Activated CD4-positive, alpha-beta T cell treated with anti-CD3 and anti-CD28 coated beads, Interleukin-2, amount 50 U/mL, for 1 hour (primary cell): ENCODE results near the gene FKBP8.
A peak's percentile ranks its signal among the peaks of the same experiment; 100 is the strongest.

ENCODE experiments used
- DNase-seq: peaks from one replicate; pipeline ENCODE4 v3.0.0-alpha.2; 2020

FKBP8 gene

GRCh38 chr19:18501351-18501750, 42.0 kb downstream of the FKBP8 start:
- DNase-seq = no peak

DNA sequence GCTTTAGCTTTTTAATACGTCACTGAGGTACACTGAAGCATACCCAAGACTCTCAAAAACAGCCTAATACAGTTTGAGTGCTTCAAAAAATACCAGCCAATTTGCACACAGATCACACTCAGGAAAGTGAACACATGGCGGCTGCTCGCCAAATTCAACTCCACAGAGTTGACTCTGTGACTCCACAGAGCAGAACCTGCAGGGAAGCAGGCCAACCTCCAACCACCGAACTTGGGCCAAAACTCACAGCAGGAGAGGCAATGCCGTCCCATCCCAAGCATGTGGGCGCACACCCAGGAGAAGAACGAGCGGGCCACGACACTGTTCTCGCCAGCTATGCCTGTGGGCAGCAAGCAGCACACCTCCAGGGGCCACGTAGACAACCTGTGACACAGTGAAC, 42.6 kb downstream of the FKBP8 start:
- DNase-seq = no peak

DNA sequence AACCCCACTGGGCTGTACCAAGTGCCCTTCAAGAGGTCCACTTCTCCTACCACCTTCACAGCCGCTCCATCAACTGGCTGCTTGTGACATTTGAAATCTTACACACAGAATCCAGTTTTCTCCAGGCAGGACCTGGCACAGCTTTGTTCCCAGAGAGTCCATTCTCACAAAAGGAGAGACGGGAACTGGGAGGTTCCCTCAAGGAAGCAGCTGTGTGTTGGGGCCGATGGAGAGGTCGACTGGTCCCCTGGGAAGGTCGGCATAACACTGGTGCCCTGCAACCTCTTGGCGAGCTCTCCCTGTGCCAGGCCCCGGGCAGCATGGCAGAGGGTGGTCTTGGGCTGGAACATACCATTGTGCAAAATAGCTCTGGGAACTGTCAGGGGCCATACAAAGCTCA, 43.0 kb downstream of the FKBP8 start:
- DNase-seq = no peak

GRCh38 chr19:18499055-18499775, 44.2 kb downstream of the FKBP8 start:
- no peak for DNase-seq

GRCh38 chr19:18496980-18497256, 46.5 kb downstream of the FKBP8 start:
- no peak for DNase-seq

DNA sequence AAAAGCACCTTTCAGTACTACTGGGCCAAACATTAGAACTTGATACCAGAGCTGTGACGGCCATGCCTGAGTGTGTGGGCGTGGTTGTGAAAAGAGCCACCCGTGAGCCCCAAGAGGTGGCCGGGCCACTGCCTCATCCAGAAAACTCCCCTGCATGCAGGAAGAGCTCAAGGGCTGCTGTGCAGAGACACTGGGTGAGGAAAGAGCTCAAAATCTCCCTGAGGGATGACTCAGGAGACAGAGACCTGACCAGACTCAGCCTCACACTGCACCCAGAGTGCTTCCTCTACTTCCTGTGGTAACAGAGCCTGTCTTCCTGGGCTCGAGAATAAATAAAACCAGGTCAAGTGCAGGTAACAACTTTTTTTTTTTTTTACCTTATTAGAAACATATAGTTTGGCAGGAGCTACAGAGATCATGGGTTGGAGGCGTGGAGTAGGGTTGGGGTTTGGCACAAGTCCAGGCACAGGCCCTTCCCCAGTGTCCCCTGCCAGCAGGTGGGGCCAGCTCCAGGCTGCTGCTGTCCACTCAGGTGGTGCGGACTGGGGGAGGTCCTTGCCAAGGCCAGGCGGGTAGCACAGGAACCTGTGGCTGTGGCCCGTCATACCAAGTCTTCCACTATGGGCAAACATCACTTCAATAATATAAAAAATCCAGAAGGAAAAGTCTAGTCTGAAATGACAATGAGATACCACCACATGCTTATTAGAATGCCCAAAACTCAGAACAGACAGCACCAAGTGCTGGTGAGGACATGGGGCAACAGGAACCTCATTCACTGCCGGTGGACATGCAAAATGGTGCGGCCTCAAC, 47.0 kb downstream of the FKBP8 start:
- peak; percentile 60 for DNase-seq

DNA sequence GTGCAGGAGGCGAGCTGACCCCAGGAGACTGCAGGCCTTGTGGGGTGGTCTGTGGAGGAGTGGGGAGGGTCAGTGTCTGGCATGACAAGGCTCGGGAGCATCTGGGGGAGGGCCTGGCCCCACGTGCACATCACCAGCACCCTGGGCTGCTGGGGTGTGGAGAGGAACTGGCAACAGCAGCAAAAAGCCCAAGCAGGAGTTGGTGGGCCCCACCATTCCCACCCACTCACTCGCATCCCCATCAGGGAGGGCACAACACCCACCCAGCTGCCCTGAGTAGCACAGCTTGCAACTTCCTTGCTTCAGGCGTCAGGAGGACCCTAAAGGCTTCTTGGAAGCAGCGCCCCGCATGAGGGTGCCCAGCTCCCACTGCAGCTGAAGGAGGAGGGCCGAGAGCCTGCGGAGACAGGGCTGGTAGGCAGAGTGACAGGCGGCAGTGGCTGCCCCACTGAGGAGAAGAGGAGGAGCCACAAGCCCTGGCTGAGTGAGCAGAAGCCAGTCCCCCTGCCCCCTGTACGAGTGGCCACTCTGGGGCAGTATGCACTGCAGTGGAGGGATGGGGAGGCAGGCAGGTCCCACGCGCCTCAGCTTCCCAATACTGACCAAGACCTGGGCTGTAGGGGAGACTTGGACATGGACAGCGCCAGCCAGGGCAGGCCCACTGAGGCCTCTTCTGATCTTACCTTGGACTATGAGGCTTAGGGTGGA, 48.0 kb downstream of the FKBP8 start:
- DNase-seq = no peak

DNA sequence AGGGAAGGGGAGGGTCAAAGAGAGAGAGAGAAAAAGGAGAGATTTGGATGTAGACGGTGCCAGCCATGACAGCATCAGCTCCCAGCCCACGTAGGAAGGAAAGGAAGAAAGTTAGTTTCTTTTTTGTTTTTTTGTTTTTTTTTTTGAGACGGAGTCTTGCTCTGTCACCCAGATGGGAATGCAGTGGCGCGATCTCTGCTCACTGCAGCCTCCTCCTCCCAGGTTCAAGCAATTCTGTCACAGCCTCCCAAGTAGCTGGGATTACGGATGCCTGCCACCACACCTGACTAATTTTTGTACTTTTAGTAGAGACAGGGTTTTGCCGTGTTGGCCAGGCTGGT, 49.1 kb downstream of the FKBP8 start:
- DNase-seq = no peak

DNA sequence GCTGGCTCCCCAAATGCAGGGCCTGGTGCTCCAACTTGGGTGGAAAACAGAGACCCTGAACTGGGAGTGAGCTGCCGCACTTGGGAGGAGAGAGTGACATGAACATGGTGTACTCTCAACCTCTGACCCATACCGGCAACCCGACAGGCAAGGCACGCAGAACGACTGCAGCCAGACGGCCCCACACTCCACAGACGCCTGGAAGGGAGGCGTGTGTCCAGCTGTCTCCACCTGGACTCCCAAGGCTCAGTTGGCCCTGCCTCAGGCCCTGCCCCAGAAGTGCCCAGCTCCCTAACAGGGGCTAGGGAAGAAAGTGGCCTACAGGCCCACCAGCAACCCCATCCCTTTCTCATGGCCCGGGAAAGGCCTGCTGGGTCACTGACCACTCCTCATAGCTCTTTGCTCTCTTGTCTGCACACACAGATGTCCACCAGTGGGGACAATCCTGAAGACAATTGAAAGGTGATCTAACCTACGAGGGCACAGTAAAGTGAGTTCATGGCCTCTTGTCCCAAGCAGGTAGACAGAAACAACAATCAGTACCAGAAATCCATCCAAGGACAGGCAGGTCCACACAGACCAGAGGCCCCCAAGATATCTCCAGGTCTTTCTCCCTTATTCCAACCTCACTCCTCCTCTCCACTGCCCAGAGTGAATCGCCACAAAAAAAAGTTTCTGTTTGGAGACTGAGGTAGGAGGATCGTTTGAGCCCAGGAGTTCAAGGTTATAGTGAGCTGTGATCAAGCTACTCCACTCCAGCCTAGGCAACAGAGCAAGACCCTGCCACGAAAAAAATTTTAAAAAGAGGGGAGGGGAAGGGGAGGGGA, 49.7 kb downstream of the FKBP8 start:
- DNase-seq = no peak

GRCh38 chr19:18491995-18492953, 51.1 kb downstream of the FKBP8 start:
- DNase-seq = no peak

DNA sequence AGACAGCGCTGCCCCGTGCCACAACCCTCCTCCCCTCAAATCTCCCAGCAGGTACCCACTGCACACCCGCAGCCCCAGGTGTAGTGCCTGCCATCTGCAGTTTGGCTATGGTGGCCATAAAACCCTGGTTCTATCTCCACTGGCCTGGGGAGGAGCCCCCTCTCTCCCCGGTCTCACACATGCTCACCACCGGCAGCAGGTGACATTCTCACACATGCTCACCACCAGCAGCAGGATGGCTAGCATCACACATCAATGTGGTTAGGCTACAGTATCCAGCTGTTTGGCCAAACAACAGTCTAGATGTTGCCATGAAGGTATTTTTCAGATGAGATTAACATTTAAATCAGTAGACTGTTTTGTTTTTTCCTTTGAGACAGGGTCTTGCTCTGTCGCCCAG, 52.6 kb downstream of the FKBP8 start:
- DNase-seq = no peak

DNA sequence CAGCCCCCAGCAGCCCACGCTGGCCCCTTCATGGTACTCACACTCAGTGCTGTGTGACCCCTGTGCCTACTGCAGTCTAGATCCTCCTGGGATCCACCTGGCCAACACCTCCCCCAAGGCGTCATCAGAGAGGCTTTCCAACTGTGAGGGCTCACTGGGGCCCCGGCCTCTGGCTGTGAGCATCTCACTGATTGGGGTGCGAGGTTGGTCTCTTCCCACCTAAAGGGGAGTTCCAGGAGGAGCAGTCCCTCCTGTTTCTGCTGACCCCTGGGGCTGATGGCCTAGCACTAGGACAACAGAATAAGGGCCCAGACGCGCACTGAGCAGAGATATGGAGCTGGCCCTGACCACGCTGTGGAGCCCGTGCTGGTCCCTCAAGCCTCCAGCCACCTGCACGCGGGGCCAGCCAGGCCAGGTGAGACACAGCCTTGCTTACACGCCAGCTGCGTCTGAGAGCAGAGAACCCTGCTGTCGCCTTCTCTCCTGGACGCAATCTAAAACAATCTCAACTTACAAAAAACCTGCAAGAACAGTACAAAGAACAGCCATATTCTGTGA, 53.7 kb downstream of the FKBP8 start:
- DNase-seq = no peak

GRCh38 chr19:18488838-18489626, 54.3 kb downstream of the FKBP8 start:
- no peak for DNase-seq

DNA sequence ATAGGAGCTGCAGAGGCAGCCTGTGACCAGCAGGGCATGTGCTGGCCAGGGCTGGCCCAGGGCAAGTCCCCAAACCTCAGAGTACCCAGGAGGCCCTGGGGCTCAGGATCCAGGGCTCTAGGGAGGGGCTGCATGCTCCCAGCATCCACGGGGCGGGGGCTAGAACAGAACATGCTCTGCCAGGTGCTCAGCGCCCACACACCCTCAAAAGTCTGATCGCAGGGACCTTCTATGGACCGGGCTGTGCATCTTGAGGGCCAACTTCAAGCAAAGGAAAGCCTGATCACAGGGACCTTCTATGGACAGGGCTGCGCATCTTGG, 55.0 kb downstream of the FKBP8 start:
- no peak for DNase-seq

DNA sequence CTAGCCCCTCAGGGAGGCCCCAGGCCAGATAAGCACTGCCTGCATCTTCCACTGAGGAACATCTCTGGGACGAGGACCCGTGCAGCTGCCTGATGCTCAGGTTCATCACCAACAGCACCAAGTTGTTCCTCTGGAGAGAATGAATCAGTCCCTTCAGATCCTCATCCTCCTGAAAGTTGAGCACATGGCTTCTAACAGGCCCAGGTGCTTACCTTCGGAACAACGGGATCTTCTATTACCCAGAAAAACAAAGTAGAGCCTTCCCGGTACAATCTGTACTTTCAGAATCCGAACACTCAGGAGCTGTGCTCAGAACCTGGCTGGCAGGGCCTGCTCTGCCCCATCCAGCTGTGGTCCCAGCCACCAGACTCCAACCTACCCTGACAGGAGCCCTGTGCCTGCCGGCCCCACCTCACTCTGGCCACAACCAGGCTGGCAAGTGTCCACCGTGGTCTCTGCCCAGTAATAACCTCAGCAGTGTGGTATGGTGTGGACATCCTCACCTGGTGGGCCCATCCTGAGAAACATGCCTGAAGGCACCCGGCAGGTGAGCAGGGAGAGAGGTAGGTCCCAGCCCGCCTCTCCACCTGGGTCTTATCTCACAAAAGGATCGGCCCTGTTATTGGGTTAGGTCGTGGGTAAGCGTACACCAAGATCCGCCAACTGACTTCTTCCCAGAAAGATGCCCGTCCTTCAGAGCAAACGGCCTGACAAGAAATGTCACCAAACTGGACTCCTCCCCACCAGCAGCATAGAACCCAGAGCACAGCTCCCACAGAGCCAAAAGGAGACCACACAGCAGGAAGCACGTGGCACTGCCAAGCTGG, 55.6 kb downstream of the FKBP8 start:
- no peak for DNase-seq

DNA sequence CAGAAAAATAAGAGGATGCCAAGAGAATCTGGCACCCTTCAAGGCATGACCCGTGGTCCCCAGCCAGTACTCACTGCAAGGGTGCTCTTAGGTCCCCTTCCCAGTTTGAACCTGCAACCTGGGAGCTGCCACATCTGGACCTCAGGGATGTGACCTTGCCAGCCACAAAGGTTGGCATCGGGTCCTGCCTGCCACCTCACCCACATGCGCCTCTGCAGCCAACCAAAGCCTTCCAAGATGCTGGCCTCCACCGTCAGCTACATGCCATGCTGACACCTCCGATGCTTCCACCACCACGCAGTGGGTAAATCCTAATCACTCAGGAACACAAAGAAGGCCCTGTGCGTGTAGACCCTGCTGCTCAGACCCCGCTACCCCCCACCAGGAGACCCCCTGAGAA, 56.6 kb downstream of the FKBP8 start:
- no peak for DNase-seq

DNA sequence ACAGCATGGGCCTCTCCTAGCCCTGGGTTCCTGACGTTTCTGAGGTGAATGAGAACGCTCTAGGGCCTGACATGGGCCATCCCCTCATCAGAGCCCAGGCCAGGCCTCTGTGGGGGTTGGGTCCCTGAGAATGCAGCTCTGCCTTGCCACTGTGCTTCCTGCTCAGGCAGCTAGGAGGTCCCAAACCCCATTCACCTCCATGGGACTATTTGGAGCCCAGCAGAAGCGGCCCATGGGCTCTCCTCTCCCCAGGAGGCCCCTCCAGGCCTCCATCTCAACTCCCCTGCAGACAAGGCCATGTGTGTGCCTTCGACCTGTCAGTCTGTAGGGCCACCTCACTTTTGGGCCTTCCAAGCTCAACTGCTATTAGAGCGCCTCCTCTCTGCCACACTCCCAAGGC, 58.4 kb downstream of the FKBP8 start:
- no peak for DNase-seq

DNA sequence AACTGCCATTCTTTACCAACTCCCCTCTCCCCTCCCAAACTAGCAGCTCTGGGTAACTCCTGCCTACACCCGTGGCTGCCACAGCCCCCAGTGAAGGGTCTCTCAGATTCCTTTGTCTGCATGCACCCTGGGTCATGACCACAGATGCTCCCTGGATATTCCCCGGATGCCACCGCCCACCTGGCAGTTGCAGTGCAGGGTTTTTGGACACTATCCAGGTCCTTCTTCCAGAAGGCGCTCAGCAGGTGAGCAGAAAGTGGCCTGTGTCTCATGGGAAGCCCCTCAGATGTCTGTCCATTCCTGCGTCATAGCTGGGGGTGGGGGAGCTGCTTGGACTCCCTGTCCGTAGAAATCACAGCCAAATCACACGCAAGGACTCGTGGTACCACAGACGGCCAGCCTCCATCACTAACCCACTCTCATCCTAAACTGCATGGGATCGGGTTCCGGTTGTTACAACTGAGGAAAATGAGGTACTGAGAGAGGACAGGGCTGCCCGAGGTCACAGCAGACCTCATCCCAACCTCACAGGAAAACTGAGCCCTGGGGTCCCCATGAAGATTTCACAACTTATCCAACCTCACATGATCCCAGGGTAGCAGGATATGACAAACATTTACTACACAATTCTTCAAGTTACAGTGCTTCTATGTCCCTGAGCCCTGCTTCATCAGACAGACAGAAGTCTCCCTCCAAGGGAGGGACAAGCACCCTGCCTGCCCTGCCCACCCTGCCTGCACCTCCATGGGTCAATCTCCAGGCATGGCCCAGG, 60.1 kb downstream of the FKBP8 start:
- no peak for DNase-seq
